Measurements from ENCODE around the gene AGAP3. TPM values are rescaled to one million over a fixed set of nuclear protein-coding genes. Genes with fewer than 3 reads are reported as not detected.

The AGAP3 gene
- total and polyA plus RNA-seq, 8 donors = 83.3 to 167 (median 100) TPM

DNA sequence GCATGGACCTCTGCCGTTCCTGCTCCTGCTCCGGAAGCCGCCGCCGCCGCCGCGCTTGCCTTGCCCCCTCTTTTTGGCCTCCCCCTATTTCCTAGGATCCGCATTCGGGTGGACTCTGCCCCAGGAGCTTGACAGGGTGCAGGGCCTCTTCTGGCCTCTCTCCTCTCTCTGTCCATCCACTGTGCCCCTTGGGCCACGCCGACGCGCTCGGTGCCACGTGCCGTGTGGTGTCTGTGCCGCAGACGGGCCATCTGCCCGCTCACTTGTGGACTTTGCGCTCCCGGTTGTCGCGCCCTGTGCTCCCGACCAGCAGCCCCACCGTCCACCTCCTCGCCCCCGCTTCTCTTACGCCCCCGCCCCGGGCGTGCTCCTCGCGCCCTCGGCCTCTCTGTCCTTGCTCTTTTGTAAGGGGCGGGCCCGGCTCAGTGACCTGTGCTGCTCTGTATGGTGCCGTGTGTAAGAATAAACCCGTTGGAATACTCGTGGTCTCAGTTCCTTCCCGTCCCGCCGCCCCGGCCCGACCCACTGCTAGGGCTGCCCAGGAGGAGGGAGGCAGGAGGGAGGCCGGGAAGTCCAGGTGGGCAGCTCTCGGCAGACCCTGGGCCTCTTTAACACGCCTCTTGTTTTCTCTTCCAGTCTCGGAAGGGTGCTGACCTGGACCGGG is 37.0 kb downstream of the AGAP3 start:
- intact Hi-C loops (cut with DNase I) = loop anchor here in 1 of 2 donors (5.0 kb wide), 1 partner anchor 179 kb away; no protein-coding TSS in a partner anchor
- H3K36me3 ChIP-seq = peaks cover 0 to 94% of the 10 kb centered on the region in 2 donors
- no peak for ATAC-seq

DNA sequence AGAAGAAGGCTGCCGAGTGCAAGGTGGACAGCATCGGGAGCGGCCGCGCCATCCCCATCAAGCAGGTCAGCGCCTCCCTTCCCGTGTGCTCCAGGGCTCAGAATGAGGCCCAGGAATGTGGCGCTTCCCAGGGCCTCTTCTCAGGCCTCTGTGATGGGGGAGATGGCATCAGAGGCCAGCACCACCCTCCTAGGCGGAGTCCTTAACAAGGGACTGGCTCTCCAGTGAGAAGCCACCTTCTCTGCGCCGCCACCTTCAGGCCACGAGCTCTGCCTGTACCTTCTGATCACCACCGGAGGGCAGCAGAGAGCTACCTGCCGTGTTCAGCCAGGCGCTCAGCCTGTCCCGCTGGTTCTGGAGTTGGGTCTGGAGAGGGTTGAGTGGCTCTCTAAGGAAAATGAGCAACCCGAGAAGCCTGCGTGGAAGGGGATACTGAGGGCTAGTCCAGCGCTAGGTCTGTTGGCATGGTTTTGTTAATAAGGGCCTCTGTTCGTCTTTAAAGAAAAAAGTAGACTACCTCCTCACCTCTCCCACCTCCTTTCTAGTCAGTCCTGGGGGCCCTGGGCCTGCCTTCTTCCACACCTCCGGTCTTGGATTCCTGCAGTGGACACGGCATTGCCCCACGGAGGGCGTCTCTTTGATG is 37.7 kb downstream of the AGAP3 start:
- intact Hi-C loops (cut with DNase I) = loop anchor here in 1 of 2 donors (5.0 kb wide), 1 partner anchor 178 kb away; no protein-coding TSS in a partner anchor
- H3K36me3 ChIP-seq = peaks cover 0 to 94% of the 10 kb centered on the region in 2 donors
- no peak overlapping the region for H3K27ac ChIP-seq

More for the DNA sequence above, 37.0 kb downstream of the AGAP3 start:
- Histone ChIP-seq H3K4me1 (peaks cover 10 to 14% of the 10 kb centered on the region in 2 donors), H3K27me3 (no peaks in the 10 kb centered on the region), H3K9me3 (no peaks in the 10 kb centered on the region), H3K27ac (no peak overlapping the region), H3K4me3 (no peak overlapping the region)
- DNase-seq = peak in 1 of 4 donors; percentile 78
- no peak for TF ChIP-seq CTCF (IDR thresholded peaks at IDR 0.05)

GRCh38 chr7:151124481-151124880 is 38.2 kb downstream of the AGAP3 start:
- Histone ChIP-seq H3K36me3 (peaks cover 0 to 94% of the 10 kb centered on the region in 2 donors), H3K27ac (no peak overlapping the region), H3K4me3 (no peak overlapping the region), H3K4me1 (peaks cover 10 to 14% of the 10 kb centered on the region in 2 donors), H3K27me3 (no peaks in the 10 kb centered on the region), H3K9me3 (no peaks in the 10 kb centered on the region)
- no peak for ATAC-seq
- intact Hi-C loops (cut with DNase I) = loop anchor here in 1 of 2 donors (5.0 kb wide), 1 partner anchor 178 kb away; no protein-coding TSS in a partner anchor
- peak in 1 of 4 donors; percentile 58 for DNase-seq
- no peak for TF ChIP-seq CTCF (IDR thresholded peaks at IDR 0.05)

More for the DNA sequence above, 37.7 kb downstream of the AGAP3 start:
- ATAC-seq (peak; percentile 95), DNase-seq (peak; percentile 75 to 93 (median 90))
- no peaks in the 10 kb centered on the region for H3K9me3 ChIP-seq
- peaks cover 10 to 14% of the 10 kb centered on the region in 2 donors for H3K4me1 ChIP-seq
- H3K4me3 ChIP-seq = no peak overlapping the region
- peak; percentile 96 for TF ChIP-seq CTCF (IDR thresholded peaks at IDR 0.05)
- no peaks in the 10 kb centered on the region for H3K27me3 ChIP-seq

- intact Hi-C loops (cut with DNase I) = loop anchor here in 1 of 2 donors (5.0 kb wide), 2 partner anchors 47 to 177 kb away; no protein-coding TSS in a partner anchor
- DNase-seq = peak in 1 of 4 donors; percentile 43
- Histone ChIP-seq H3K27me3 (no peaks in the 10 kb centered on the region), H3K9me3 (no peaks in the 10 kb centered on the region), H3K4me3 (no peak overlapping the region), H3K4me1 (peaks cover 10 to 14% of the 10 kb centered on the region in 2 donors), H3K36me3 (peaks cover 0 to 94% of the 10 kb centered on the region in 2 donors), H3K27ac (no peak overlapping the region)
- ATAC-seq = no peak
- no peak for TF ChIP-seq CTCF (IDR thresholded peaks at IDR 0.05)
These were observed 38.7 kb downstream of the AGAP3 start for GRCh38 chr7:151124899-151125399.

DNA sequence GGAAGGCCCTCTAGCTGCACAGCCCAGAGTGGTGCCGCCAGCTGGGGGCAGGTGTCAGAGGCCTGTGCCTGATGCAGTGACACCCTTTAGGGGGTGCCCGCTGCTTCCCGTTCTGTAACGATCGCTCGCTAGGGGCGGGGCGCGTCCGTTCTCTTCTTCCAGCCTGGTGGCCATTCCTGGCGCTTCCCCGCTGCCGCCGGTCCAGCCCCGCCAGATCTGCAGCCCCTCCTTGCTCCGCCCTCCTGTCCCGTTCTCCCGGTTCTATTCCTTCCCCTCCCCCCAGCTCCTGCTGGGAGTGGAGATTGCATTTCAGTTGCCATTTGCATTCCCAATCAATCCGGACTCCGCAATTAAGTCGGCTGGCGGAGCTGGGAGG is 39.2 kb downstream of the AGAP3 start:
- DNase-seq (peak in 2 of 4 donors; percentile 46 to 69), ATAC-seq (no peak)
- peaks cover 10 to 14% of the 10 kb centered on the region in 2 donors for H3K4me1 ChIP-seq
- intact Hi-C loops (cut with DNase I) = loop anchor here in 1 of 2 donors (5.0 kb wide), 1 partner anchor 47 kb away; no protein-coding TSS in a partner anchor
- H3K27me3 ChIP-seq = no peaks in the 10 kb centered on the region
- TF ChIP-seq CTCF (IDR thresholded peaks at IDR 0.05) = no peak
- no peak overlapping the region for H3K27ac ChIP-seq
- H3K36me3 ChIP-seq = peaks cover 0 to 94% of the 10 kb centered on the region in 2 donors
- peak overlapping the region; percentile 17 to 28 for H3K4me3 ChIP-seq
- no peaks in the 10 kb centered on the region for H3K9me3 ChIP-seq
